Activated T-helper 2 cell treated with anti-CD3 and anti-CD28 coated beads, Interferon-gamma antibody, Interleukin-2, Interleukin-4, amounts not matched to agents 10 μg/mL and 5 μg/mL and 100 μg/mL, durations not matched to agents 14 hours and 24 hours and 36 hours (primary cell): ENCODE data around the gene SNED1. TPM values are rescaled to one million over a fixed set of nuclear protein-coding genes. Genes with fewer than 3 reads are reported as not detected.

ENCODE experiments used
- total RNA-seq: library from RNA; stranded (reverse); gene quantifications from 2 replicates; pipeline ENCODE4 v1.2.3, GENCODE V29; 2022

Gene SNED1
- total RNA-seq, 1 donor from 2014 or later: 1.5 TPM

Other genes starting within 250 kb of the SNED1 start
- gene KIF1A, start 178.4 kb upstream of the SNED1 start, total RNA-seq: 0.97 and 2.2 TPM in 2 replicates
- not detected in 2 replicates for gene AGXT, start 129.8 kb upstream of the SNED1 start, total RNA-seq
- gene MAB21L4, start 102.5 kb upstream of the SNED1 start, total RNA-seq: not detected in 2 replicates
- gene CROCC2, start 92.3 kb upstream of the SNED1 start, total RNA-seq: not detected in 2 replicates
- gene MTERF4, start 103.7 kb downstream of the SNED1 start, total RNA-seq: 34.4 and 35.4 TPM in 2 replicates
- 72.5 and 75.8 TPM in 2 replicates for gene PASK, start 150.9 kb downstream of the SNED1 start, total RNA-seq
- gene PPP1R7, start 151.8 kb downstream of the SNED1 start, total RNA-seq: 101 and 106 TPM in 2 replicates
- gene ANO7, start 190.1 kb downstream of the SNED1 start, total RNA-seq: 3.5 and 4.3 TPM in 2 replicates